ENCODE data around the gene PLCB2.

PLCB2 gene

GRCh38 chr15:40277471-40277870, 30.3 kb downstream of the PLCB2 start:
- DNase-seq (ENCODE audit: low read depth in 2 of 2): no peak
- no peak for TF ChIP-seq CTCF (IDR thresholded peaks at IDR 0.05; ENCODE audit: low read depth, low read length)
- H3K4me3 ChIP-seq (replicated peaks in 1 of 2; ENCODE audit: low read depth in 2 of 2, low read length in 2 of 2): no peak overlapping the region

- no peak for DNase-seq (ENCODE audit: low read depth in 2 of 2)
- H3K4me3 ChIP-seq (replicated peaks in 1 of 2; ENCODE audit: low read depth in 2 of 2, low read length in 2 of 2): no peak overlapping the region
- no peak for TF ChIP-seq CTCF (IDR thresholded peaks at IDR 0.05; ENCODE audit: low read depth, low read length)
These were observed 30.8 kb downstream of the PLCB2 start for GRCh38 chr15:40276927-40277326.

- no peak for TF ChIP-seq CTCF (IDR thresholded peaks at IDR 0.05; ENCODE audit: low read depth, low read length)
- DNase-seq (ENCODE audit: low read depth in 2 of 2): no peak
- no peak overlapping the region for H3K4me3 ChIP-seq (replicated peaks in 1 of 2; ENCODE audit: low read depth in 2 of 2, low read length in 2 of 2)
These were observed 31.8 kb downstream of the PLCB2 start for GRCh38 chr15:40275954-40276353.

GRCh38 chr15:40275523-40275922, 32.2 kb downstream of the PLCB2 start:
- TF ChIP-seq CTCF (IDR thresholded peaks at IDR 0.05; ENCODE audit: low read depth, low read length): no peak
- no peak for DNase-seq (ENCODE audit: low read depth in 2 of 2)
- no peak overlapping the region for H3K4me3 ChIP-seq (replicated peaks in 1 of 2; ENCODE audit: low read depth in 2 of 2, low read length in 2 of 2)

- no peak overlapping the region for H3K4me3 ChIP-seq (replicated peaks in 1 of 2; ENCODE audit: low read depth in 2 of 2, low read length in 2 of 2)
- DNase-seq (ENCODE audit: low read depth in 2 of 2): peak; percentile 89 to 91
- peak; percentile 100 for TF ChIP-seq CTCF (IDR thresholded peaks at IDR 0.05; ENCODE audit: low read depth, low read length)
These were observed 33.1 kb downstream of the PLCB2 start for GRCh38 chr15:40274350-40275274.

GRCh38 chr15:40273428-40273827, 34.3 kb downstream of the PLCB2 start:
- no peak for DNase-seq (ENCODE audit: low read depth in 2 of 2)
- no peak overlapping the region for H3K4me3 ChIP-seq (replicated peaks in 1 of 2; ENCODE audit: low read depth in 2 of 2, low read length in 2 of 2)
- no peak for TF ChIP-seq CTCF (IDR thresholded peaks at IDR 0.05; ENCODE audit: low read depth, low read length)

Data from cardiac fibroblast (primary cell).